Activated naive CD4-positive, alpha-beta T cell treated with anti-CD3 and anti-CD28 coated beads, Interleukin-2, amount 50 U/mL, for 16 hours (primary cell): Measurements from ENCODE around the gene FANCF.

ENCODE experiments used
- DNase-seq: peaks from one replicate; pipeline ENCODE4 v3.0.0-alpha.2; 2020

The FANCF gene

DNA sequence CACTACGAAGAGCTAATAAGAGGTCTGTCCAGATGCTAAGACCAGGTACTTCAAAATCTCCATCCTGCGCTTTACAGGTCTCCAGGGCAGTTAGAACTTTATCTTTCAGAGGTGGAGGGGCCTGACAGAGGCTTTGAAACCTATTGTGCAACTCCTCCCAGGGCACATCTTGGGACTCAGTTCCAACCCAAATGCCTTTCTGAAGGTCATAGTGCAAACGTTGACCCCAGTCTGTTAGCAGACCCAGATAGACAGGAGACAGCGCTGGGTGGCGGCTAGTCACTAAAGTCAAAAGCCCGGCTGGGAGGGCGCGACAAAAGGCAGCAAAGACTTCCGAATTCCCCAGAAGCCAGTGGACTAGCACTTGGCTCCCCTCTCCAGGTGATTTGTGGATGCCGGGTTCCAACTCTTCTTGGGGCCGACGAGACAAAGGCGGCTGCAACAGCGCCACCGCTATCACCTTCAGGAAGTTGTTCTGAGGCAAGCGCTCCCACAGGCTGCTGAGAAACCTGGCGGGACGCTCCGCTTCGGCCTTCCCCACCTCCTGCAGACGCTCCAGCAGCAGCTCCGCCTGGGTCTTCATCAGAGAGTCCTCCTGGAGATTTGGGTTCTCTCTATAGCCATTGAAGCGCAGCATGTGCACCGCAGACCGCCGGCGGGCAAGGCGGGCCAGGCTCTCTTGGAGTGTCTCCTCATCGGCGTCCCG, 728 bp downstream of the FANCF start:
- peak; percentile 70 for DNase-seq

DNA sequence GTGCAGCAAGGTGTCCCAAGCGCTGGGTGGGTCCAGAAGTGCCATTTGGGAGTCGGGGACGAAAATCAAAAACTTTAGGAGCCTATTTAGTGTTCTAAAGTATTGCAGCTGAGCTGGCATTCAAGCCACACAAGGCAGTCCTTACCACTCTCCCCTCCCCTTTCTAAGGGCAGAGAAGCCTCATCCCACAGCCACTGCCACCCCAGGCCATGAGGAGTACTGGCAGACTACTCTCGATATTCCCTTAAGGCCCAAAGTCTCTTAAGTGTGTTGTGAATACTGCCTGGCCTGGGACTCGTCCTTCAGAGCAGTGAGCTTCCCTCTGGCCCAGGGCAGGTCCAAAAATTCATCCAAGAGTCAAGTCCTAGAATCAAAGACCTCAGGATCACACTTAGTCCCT, 7.8 kb downstream of the FANCF start:
- no peak for DNase-seq

DNA sequence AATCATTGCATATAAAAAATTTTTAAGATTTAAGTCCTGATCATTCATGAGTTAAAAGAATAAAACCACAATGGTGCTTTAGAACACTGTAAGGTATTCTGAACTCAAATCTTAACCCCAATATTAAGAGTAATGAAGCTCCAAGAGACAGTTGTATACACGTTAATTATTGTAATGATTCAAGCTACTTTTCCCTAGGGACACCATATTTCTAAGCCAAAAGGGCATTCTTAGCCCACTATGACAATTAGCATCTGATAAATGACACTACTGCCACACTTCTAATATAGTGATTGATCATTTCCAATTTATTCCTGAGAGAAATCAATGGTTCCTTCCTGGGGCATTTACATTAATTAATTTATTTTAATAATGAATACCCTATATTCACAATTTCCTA, 21.7 kb downstream of the FANCF start:
- DNase-seq = no peak

DNA sequence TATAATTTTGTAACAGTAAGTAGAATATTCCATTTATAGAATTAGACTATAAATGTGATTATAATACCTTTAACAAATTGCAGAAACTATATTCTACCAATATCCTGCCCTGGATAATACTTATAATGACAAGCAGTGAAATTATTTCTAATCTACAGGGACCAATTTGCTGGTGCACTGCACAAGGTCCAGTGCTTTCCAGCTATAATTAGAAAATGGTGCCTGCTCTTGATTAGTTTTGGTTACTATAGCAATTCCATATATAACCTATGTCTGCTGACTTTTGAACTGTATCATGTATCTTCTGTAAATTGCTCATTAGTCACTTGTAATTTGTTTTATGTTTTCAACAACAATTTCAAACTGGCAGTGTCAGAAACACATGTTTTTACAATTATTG, 23.1 kb downstream of the FANCF start:
- DNase-seq = no peak

DNA sequence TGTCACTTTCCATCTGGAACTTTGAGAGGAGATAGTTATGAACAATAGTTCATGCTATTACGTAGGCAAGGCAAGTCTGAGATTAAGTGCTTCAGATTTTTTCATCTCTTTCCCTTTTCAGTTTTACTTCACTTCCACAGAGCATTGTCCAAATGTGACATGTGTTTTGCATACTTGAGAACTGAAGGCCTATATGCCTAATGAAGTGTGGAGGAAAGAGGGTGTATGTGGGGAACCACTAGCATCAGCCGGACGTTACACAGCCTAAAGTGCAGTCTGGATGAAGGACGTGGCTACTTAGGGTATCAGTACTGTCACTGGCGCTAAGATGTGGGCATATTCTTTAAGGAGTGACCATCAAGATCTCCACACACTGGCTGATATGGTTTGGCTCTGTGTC, 26.2 kb downstream of the FANCF start:
- no peak for DNase-seq

DNA sequence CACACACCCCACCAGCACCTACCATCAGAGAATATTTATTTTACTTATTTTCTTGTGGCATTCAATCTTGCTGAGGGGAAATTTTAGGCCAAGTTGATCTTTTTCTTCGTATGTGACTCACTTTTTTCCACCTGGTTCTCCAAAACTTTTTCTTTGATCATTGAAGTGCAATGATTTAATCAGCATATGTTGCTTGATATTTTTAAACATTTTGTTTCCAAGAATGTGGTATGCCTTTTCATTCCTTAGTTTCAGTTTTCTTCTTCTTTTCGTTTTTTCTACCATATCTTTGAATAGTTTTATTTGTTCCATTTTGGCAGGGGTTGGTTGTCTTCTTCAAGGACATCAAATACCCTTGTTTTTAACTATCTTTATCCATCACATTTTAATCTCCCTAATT, 28.6 kb downstream of the FANCF start:
- no peak for DNase-seq

DNA sequence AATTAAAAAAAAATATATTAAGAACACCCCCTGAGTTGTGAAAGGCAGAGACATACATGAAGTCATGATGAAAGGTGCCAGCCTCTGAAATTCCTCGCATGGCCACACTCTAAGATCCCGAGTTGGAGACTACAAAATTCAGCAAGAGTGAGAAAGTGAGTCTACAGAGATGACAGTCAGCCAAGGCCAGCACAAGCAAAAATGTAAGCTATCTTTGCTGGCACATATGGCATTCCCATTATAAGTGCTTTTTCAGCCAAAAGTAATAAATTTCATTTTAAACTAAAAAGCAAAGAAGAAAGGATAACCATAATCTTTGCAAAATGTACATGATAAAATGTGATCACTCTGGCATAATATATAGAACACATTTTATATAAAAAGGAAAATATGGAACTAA, 40.6 kb downstream of the FANCF start:
- no peak for DNase-seq

DNA sequence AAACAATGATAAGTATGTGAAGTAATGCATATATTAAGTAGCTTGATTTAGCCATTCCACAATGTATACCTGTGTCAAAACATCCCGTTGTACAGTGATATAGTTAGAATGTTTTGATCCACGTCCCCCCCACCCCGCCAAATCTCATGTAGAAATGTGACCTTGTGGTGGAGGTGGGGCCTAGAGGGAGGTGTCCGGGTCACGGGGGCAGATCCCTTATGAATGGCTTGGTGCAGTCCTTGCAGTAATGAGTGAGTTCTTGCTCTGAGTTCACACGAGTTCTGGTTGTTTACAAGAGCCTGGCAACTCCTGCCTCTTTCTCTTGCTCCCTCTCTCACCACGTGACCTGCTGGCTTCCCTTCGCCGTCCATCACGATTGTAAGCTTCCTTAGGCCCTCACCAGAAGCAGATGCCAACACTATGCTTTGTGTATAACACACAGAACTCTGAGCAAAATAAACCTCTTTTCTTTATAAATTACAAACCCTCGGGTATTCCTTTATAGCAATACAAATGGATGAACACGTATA, 41.6 kb downstream of the FANCF start:
- DNase-seq = no peak

DNA sequence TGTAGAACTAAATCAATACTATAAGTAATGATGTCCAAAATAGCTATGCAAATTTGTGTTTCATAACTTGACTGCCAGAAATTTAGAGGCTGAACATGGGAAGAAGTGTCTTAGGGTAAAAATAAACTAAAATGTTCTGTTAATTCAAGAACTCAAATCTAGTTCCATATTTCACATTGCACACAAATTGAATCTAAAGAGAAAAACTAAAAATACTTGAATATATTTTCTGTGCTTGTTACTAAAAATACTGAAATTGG, 43.5 kb downstream of the FANCF start:
- DNase-seq = no peak

DNA sequence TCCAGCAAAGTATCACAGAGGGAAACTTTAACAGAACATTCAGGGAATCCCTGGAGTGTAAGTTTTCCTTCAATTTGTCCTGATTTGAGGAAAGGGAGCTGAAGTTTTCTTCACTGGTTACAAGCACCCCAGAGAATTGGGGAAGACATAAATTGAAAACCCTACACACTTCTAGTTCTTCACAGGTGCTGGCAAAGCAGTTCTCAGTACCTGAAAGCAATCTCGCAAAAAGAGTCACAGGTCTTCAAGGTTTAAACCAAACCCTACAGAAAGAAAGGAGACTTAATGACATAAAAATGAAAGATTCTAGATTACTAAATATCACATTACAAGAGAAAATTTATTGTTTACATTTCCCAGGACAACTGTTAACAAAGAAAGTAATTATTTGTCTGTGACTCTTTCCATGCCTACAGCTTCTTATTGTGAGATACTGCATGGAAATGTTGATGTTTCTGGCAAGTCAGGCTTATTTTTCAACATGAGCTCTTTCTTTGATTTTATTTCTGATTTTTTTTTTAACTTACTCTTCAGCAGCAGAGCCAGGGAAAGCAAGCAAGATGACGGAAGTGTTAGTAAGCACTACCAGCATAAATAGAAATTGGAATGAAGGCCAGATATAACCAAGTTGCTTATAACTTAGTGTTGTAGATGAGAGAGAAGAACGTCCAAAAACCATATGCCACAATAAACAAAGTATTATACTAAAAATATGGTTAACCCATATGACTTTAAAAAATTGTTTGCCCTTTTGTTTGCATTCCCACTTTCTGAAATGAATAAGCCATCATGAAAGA, 44.1 kb downstream of the FANCF start:
- DNase-seq = no peak

DNA sequence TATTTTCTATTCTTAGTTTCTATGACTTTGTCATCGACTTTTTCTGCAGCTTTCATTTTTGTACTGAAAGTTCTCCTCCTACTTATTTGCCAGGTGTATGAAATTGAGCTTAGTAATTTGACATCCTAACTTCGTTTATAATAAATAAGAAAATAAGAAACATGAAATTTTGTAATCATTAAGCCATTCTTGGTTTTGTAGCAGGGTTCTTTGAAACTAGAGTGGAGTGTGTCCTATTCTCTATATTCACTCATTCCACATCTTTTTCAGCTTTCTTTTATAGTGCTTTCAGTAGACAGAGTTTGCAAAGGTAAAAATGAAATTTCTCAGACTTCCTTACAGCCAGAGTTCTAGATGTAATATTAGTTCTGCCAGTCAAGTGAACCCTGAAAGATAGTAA, 47.8 kb downstream of the FANCF start:
- DNase-seq = no peak
